ENCODE results near the gene CBR4. TPM values are rescaled to one million over a fixed set of nuclear protein-coding genes. Genes with fewer than 3 reads are reported as not detected.
"Not testable (repeated sequence)": the region's sequence is repeated elsewhere in the genome, so short reads cannot be mapped to it uniquely, and the experiment has no call there.

Gene CBR4
- total RNA-seq, 1 experiment from 2014 or later: 24.0 TPM

GRCh38 chr4:168960716-168961115 lies 49.3 kb downstream of the CBR4 start:
- no peak for DNase-seq (ENCODE audit: unreplicated experiment)
- H3K27ac Mint-ChIP-seq (ENCODE audit: low read depth, unreplicated experiment): no peak overlapping the region
- no peaks in the 10 kb centered on the region for H3K36me3 Mint-ChIP-seq (ENCODE audit: insufficient read depth, unreplicated experiment)
- no peak overlapping the region for H3K4me3 Mint-ChIP-seq (ENCODE audit: unreplicated experiment)
- no peaks in the 10 kb centered on the region for H3K27me3 Mint-ChIP-seq (ENCODE audit: insufficient read depth, unreplicated experiment)
- no peaks in the 10 kb centered on the region for H3K9me3 Mint-ChIP-seq (ENCODE audit: unreplicated experiment)
- POLR2A ChIA-PET: no interaction called here
- no peaks in the 10 kb centered on the region for H3K4me1 Mint-ChIP-seq (ENCODE audit: insufficient read depth, unreplicated experiment)
- no peak for TF ChIP-seq CTCF (IDR thresholded peaks at IDR 0.05; ENCODE audit: unreplicated experiment)
- no TSS peak for BruUV-seq (replicated peaks)
- intact Hi-C loops (cut with micrococcal nuclease): no loop called here
- CTCF ChIA-PET: interaction anchor here (0.5 to 1.2 kb wide), 3 partner anchors 18 to 36 kb away, joined by 3 to 4 read pairs (median 3); no protein-coding TSS in a partner anchor

- no peak for TF ChIP-seq CTCF (IDR thresholded peaks at IDR 0.05; ENCODE audit: unreplicated experiment)
- intact Hi-C loops (cut with micrococcal nuclease): no loop called here
- no TSS peak for BruUV-seq (replicated peaks)
- Mint-ChIP-seq H3K36me3 (ENCODE audit: insufficient read depth, unreplicated experiment) (peaks cover 6% of the 10 kb centered on the region), H3K4me3 (ENCODE audit: unreplicated experiment) (no peak overlapping the region), H3K4me1 (ENCODE audit: insufficient read depth, unreplicated experiment) (no peaks in the 10 kb centered on the region), H3K27me3 (ENCODE audit: insufficient read depth, unreplicated experiment) (no peaks in the 10 kb centered on the region), H3K27ac (ENCODE audit: low read depth, unreplicated experiment) (no peak overlapping the region), H3K9me3 (ENCODE audit: unreplicated experiment) (no peaks in the 10 kb centered on the region)
- ChIA-PET POLR2A (no interaction called here), CTCF (interaction anchor here (0.6 to 1.0 kb wide), 2 partner anchors 33 to 36 kb away, joined by 4 to 6 read pairs; no protein-coding TSS in a partner anchor)
- no peak for DNase-seq (ENCODE audit: unreplicated experiment)
These were observed 54.4 kb downstream of the CBR4 start for GRCh38 chr4:168955674-168956073.

GRCh38 chr4:168952821-168953246 lies 57.2 kb downstream of the CBR4 start:
- intact Hi-C loops (cut with micrococcal nuclease); H3K4me1 Mint-ChIP-seq (ENCODE audit: insufficient read depth, unreplicated experiment); H3K36me3 Mint-ChIP-seq (ENCODE audit: insufficient read depth, unreplicated experiment); H3K27me3 Mint-ChIP-seq (ENCODE audit: insufficient read depth, unreplicated experiment); DNase-seq (ENCODE audit: unreplicated experiment); H3K27ac Mint-ChIP-seq (ENCODE audit: low read depth, unreplicated experiment); BruUV-seq (replicated peaks); H3K4me3 Mint-ChIP-seq (ENCODE audit: unreplicated experiment); POLR2A ChIA-PET: not testable (repeated sequence)
- CTCF ChIA-PET: interaction anchor here (0.6 to 1.6 kb wide), 3 partner anchors 9 to 487 kb away, joined by 3 to 4 read pairs (median 3); no protein-coding TSS in a partner anchor
- peaks cover 16% of the 10 kb centered on the region for H3K9me3 Mint-ChIP-seq (ENCODE audit: unreplicated experiment)

GRCh38 chr4:168945291-168945690 lies 64.8 kb downstream of the CBR4 start:
- no peak for DNase-seq (ENCODE audit: unreplicated experiment)
- Mint-ChIP-seq H3K27me3 (ENCODE audit: insufficient read depth, unreplicated experiment) (no peaks in the 10 kb centered on the region), H3K36me3 (ENCODE audit: insufficient read depth, unreplicated experiment) (no peaks in the 10 kb centered on the region), H3K9me3 (ENCODE audit: unreplicated experiment) (peaks cover 15% of the 10 kb centered on the region), H3K27ac (ENCODE audit: low read depth, unreplicated experiment) (no peak overlapping the region), H3K4me1 (ENCODE audit: insufficient read depth, unreplicated experiment) (no peaks in the 10 kb centered on the region), H3K4me3 (ENCODE audit: unreplicated experiment) (no peak overlapping the region)
- TF ChIP-seq CTCF (IDR thresholded peaks at IDR 0.05; ENCODE audit: unreplicated experiment): no peak
- BruUV-seq (replicated peaks): no TSS peak
- POLR2A ChIA-PET: no interaction called here
- CTCF ChIA-PET: interaction anchor here (0.8 kb wide), 1 partner anchor 81 kb away, joined by 3 read pairs; no protein-coding TSS in a partner anchor
- intact Hi-C loops (cut with micrococcal nuclease): no loop called here

GRCh38 chr4:168942985-168943384 lies 67.1 kb downstream of the CBR4 start:
- Mint-ChIP-seq H3K36me3 (ENCODE audit: insufficient read depth, unreplicated experiment) (no peaks in the 10 kb centered on the region), H3K4me1 (ENCODE audit: insufficient read depth, unreplicated experiment) (no peaks in the 10 kb centered on the region), H3K4me3 (ENCODE audit: unreplicated experiment) (no peak overlapping the region), H3K9me3 (ENCODE audit: unreplicated experiment) (peaks cover 15% of the 10 kb centered on the region), H3K27ac (ENCODE audit: low read depth, unreplicated experiment) (no peak overlapping the region), H3K27me3 (ENCODE audit: insufficient read depth, unreplicated experiment) (no peaks in the 10 kb centered on the region)
- intact Hi-C loops (cut with micrococcal nuclease): no loop called here
- ChIA-PET CTCF (interaction anchor here (0.5 to 1.2 kb wide), 6 partner anchors 10 to 551 kb away, joined by 3 to 8 read pairs (median 3); no protein-coding TSS in a partner anchor), POLR2A (no interaction called here)
- peak; percentile 59 for TF ChIP-seq CTCF (IDR thresholded peaks at IDR 0.05; ENCODE audit: unreplicated experiment)
- no peak for DNase-seq (ENCODE audit: unreplicated experiment)
- no TSS peak for BruUV-seq (replicated peaks)

All from MCF 10A (cell line).